Caco-2 (cell line): ENCODE results near the gene PHKG2. TPM values are rescaled to one million over a fixed set of nuclear protein-coding genes. Genes with fewer than 3 reads are reported as not detected.

Source experiments
- BruUV-seq: library from RNA; stranded (reverse); fragments of 400-500 nt; replicated peaks from 2 replicates; lab custom pipeline; 2021; lab: Mats Ljungman, UMichigan
- CTCF ChIA-PET: fragments of 300-600 bp; sonication (Branson Sonifier 250); formaldehyde crosslinking; loops from one replicate; lab custom pipeline; 2022; ENCODE audit warnings: antibody characterized with exemption; lab: Charles Lee
- POLR2A ChIA-PET: fragments of 300-600 bp; sonication (Branson Sonifier 250); formaldehyde crosslinking; loops from one replicate; lab custom pipeline; 2022; ENCODE audit warnings: antibody characterized with exemption; lab: Charles Lee
- DNase-seq, 2 experiments: peaks; one replicate each; pipeline versions ENCODE4 v3.0.0 to v3.0.0-alpha.2; 2020 to 2022
- H3K27me3 ChIP-seq: replicated peaks from 2 replicates; pipeline ENCODE4 v1.6.0; 2011; ENCODE audit warnings: low read length; ENCODE audit not compliant: control insufficient read depth, insufficient read depth
- H3K36me3 ChIP-seq: 2 replicates; pipeline ENCODE4 v1.5.1; 2011; ENCODE audit warnings: low read length; ENCODE audit not compliant: control insufficient read depth, insufficient read depth
- H3K4me1 ChIP-seq: fragments of 250-450 bp; sonication (Bioruptor Pico); 2 replicates; pipeline ENCODE4 v1.5.1; 2020; ENCODE audit warnings: mild to moderate bottlenecking
- H3K4me3 ChIP-seq: 2 replicates; pipeline ENCODE4 v1.5.1; 2011; ENCODE audit warnings: low read depth, mild to moderate bottlenecking, control low read depth, low read length
- H3K9me3 ChIP-seq: fragments of 250-450 bp; sonication (Bioruptor Pico); 2 replicates; pipeline ENCODE4 v1.5.1; 2020; ENCODE audit warnings: mild to moderate bottlenecking, moderate library complexity
- H3K27ac Mint-ChIP-seq: one replicate; pipeline ENCODE4 v1.8.0; 2022; ENCODE audit warnings: mixed read lengths; ENCODE audit not compliant: unreplicated experiment
- H3K27me3 Mint-ChIP-seq: one replicate; pipeline ENCODE4 v1.8.0; 2022; ENCODE audit warnings: mixed read lengths; ENCODE audit not compliant: insufficient read depth, unreplicated experiment
- H3K36me3 Mint-ChIP-seq: one replicate; pipeline ENCODE4 v1.8.0; 2022; ENCODE audit warnings: mild to moderate bottlenecking, mixed read lengths; ENCODE audit not compliant: insufficient read depth, unreplicated experiment
- H3K4me1 Mint-ChIP-seq: one replicate; pipeline ENCODE4 v1.8.0; 2022; ENCODE audit warnings: low read depth, mixed read lengths; ENCODE audit not compliant: unreplicated experiment
- H3K4me3 Mint-ChIP-seq: one replicate; pipeline ENCODE4 v1.8.0; 2022; ENCODE audit warnings: mild to moderate bottlenecking, moderate library complexity, mixed read lengths; ENCODE audit not compliant: unreplicated experiment
- H3K9me3 Mint-ChIP-seq: one replicate; pipeline ENCODE4 v1.8.0; 2022; ENCODE audit warnings: mixed read lengths; ENCODE audit not compliant: unreplicated experiment
- intact Hi-C: fragments of 100-400 bp; cut with micrococcal nuclease; formaldehyde crosslinking; loops from one replicate; pipeline ENCODE4 v1.10.0; 2022; ENCODE audit not compliant: unreplicated experiment
- total RNA-seq: library from RNA; stranded (reverse); gene quantifications from 2 replicates; pipeline ENCODE4 v1.2.3, GENCODE V29; 2022
- TF ChIP-seq, protein P1 (sequence below), 2 experiments: fragments of 200-600 bp in 1 of 2; IDR thresholded peaks; 1 replicate in 1 of 2; 2 replicates in 1 of 2; pipeline versions ENCODE4 v1.5.1 to v1.8.0; 2011 to 2022; ENCODE audit warnings: antibody characterized with exemption in 1 of 2, control low read depth in 1 of 2, inconsistent platforms in 1 of 2, low read depth in 1 of 2, low read length in 1 of 2, mild to moderate bottlenecking in 1 of 2, moderate library complexity in 1 of 2; ENCODE audit not compliant: insufficient read depth in 1 of 2, severe bottlenecking in 1 of 2, unreplicated experiment in 1 of 2

PHKG2 gene
- total RNA-seq, 1 experiment from 2014 or later: 48.6 TPM

DNA sequence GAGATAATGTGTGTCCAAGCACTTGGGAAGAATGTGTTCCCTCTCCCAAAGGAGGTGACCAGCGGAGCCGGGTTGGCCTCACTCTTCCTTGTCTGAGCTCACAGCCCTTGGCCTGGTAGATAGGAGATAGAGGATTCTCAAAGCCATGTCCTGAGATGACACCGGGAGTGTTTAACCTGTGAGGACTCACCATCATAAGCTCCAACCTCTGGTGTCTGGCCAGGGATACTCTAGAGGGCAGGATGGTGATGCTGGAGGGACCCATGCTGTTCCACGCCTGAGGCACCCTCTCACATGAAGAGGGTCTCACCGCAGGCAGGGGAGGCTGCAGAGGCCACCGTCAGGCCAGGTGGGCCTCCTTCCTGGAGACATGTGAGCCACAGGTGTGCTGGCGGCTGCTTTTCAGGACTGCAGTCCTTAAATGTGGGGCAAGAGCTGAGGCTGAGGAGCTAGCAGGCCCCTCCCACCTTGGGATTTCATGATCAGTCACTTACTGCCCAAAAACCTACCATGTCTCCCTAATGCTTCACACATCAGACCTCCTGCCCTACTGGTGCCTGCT is 45.4 kb downstream of the PHKG2 start:
- no TSS peak for BruUV-seq
- Histone ChIP-seq H3K27me3 (no peaks in the 10 kb centered on the region), H3K4me3 (no peak overlapping the region), H3K36me3 (no peaks in the 10 kb centered on the region), H3K4me1 (0 out of 2 replicates have a peak, but pooled peaks cover under 1% of the 10 kb centered on the region), H3K9me3 (no peaks in the 10 kb centered on the region)
- no peaks in the 10 kb centered on the region for H3K4me1 Mint-ChIP-seq
- TF ChIP-seq, protein P1, sequence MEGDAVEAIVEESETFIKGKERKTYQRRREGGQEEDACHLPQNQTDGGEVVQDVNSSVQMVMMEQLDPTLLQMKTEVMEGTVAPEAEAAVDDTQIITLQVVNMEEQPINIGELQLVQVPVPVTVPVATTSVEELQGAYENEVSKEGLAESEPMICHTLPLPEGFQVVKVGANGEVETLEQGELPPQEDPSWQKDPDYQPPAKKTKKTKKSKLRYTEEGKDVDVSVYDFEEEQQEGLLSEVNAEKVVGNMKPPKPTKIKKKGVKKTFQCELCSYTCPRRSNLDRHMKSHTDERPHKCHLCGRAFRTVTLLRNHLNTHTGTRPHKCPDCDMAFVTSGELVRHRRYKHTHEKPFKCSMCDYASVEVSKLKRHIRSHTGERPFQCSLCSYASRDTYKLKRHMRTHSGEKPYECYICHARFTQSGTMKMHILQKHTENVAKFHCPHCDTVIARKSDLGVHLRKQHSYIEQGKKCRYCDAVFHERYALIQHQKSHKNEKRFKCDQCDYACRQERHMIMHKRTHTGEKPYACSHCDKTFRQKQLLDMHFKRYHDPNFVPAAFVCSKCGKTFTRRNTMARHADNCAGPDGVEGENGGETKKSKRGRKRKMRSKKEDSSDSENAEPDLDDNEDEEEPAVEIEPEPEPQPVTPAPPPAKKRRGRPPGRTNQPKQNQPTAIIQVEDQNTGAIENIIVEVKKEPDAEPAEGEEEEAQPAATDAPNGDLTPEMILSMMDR (IDR thresholded peaks at IDR 0.05; ENCODE audit: insufficient read depth in 1 of 2, low read depth in 1 of 2, low read length in 1 of 2, severe bottlenecking in 1 of 2, unreplicated experiment in 1 of 2): no peak
- intact Hi-C loops: no loop called here
- no peaks in the 10 kb centered on the region for H3K9me3 Mint-ChIP-seq
- POLR2A ChIA-PET: interaction anchor here (0.7 kb wide), 1 partner anchor 10 kb away, joined by 3 read pairs; no protein-coding TSS in a partner anchor
- no peak overlapping the region for H3K4me3 Mint-ChIP-seq
- H3K27ac Mint-ChIP-seq: no peak overlapping the region
- CTCF ChIA-PET: interaction anchor here (0.6 to 1.3 kb wide), 2 partner anchors 64 to 115 kb away, joined by 3 to 5 read pairs; no protein-coding TSS in a partner anchor
- DNase-seq: no peak
- H3K27me3 Mint-ChIP-seq: no peaks in the 10 kb centered on the region
- no peaks in the 10 kb centered on the region for H3K36me3 Mint-ChIP-seq

DNA sequence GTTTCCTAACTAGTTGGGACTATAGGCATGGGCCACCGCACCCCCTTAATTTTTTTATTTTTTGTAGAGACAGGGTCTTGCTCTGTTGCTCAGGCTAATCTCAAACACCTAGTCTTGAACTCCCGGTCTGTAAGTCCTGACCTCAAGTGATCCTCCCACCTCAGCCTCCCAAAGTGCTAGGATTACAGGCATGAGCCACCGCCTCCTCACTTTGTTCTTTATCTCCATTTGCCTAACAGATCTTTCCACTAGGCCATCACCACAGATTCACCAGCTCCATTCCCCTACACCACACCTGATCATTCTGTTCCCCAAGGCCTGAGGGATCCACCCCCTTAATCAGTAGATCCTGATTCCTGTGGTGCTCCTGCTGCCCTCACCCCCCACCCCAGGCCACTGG is 46.4 kb downstream of the PHKG2 start:
- ChIA-PET CTCF (interaction anchor here (1.3 kb wide), 1 partner anchor 65 kb away, joined by 3 read pairs; no protein-coding TSS in a partner anchor), POLR2A (interaction anchor here (0.6 kb wide), 1 partner anchor 23 kb away, joined by 3 read pairs; no protein-coding TSS in a partner anchor)
- no peak overlapping the region for H3K27ac Mint-ChIP-seq
- no peaks in the 10 kb centered on the region for H3K4me1 Mint-ChIP-seq
- H3K36me3 ChIP-seq: no peaks in the 10 kb centered on the region
- H3K4me3 Mint-ChIP-seq: no peak overlapping the region
- no TSS peak for BruUV-seq
- H3K4me3 ChIP-seq: no peak overlapping the region
- TF ChIP-seq, protein P1 (IDR thresholded peaks at IDR 0.05; ENCODE audit: insufficient read depth in 1 of 2, low read depth in 1 of 2, low read length in 1 of 2, severe bottlenecking in 1 of 2, unreplicated experiment in 1 of 2): no peak
- no peaks in the 10 kb centered on the region for H3K9me3 Mint-ChIP-seq
- no peaks in the 10 kb centered on the region for H3K27me3 Mint-ChIP-seq
- no peaks in the 10 kb centered on the region for H3K27me3 ChIP-seq
- no peaks in the 10 kb centered on the region for H3K4me1 ChIP-seq
- no peaks in the 10 kb centered on the region for H3K36me3 Mint-ChIP-seq
- intact Hi-C loops: no loop called here
- no peaks in the 10 kb centered on the region for H3K9me3 ChIP-seq
- no peak for DNase-seq

GRCh38 chr16:30797670-30798309 is 49.6 kb downstream of the PHKG2 start:
- no peak overlapping the region for H3K4me3 Mint-ChIP-seq
- H3K36me3 Mint-ChIP-seq: no peaks in the 10 kb centered on the region
- H3K4me1 Mint-ChIP-seq: no peaks in the 10 kb centered on the region
- no peaks in the 10 kb centered on the region for H3K36me3 ChIP-seq
- BruUV-seq: no TSS peak
- no peaks in the 10 kb centered on the region for H3K4me1 ChIP-seq
- H3K27me3 ChIP-seq: no peaks in the 10 kb centered on the region
- no peak for DNase-seq
- ChIA-PET CTCF (interaction anchor here (0.6 kb wide), 1 partner anchor 63 kb away, joined by 3 read pairs; no protein-coding TSS in a partner anchor), POLR2A (interaction anchor here (0.7 kb wide), 1 partner anchor 57 kb away, joined by 3 read pairs; no protein-coding TSS in a partner anchor)
- no peak overlapping the region for H3K4me3 ChIP-seq
- H3K9me3 Mint-ChIP-seq: no peaks in the 10 kb centered on the region
- no peak overlapping the region for H3K27ac Mint-ChIP-seq
- intact Hi-C loops: no loop called here
- H3K27me3 Mint-ChIP-seq: no peaks in the 10 kb centered on the region
- TF ChIP-seq, protein P1 (IDR thresholded peaks at IDR 0.05; ENCODE audit: insufficient read depth in 1 of 2, low read depth in 1 of 2, low read length in 1 of 2, severe bottlenecking in 1 of 2, unreplicated experiment in 1 of 2): peak in 1 of 2 experiments; percentile 16
- H3K9me3 ChIP-seq: no peaks in the 10 kb centered on the region

Other genes starting within 250 kb of the PHKG2 start
- 30.3 and 30.6 TPM in 2 replicates for gene ZNF768, start 221.9 kb upstream of the PHKG2 start, total RNA-seq
- gene ZNF747, start 213.6 kb upstream of the PHKG2 start, total RNA-seq: 6.9 and 8.1 TPM in 2 replicates
- gene ZNF764, start 190.1 kb upstream of the PHKG2 start, total RNA-seq: 8.5 and 10.9 TPM in 2 replicates
- gene ZNF688, start 176.7 kb upstream of the PHKG2 start, total RNA-seq: 6.2 and 10.0 TPM in 2 replicates
- 13.5 and 13.6 TPM in 2 replicates for gene ZNF785, start 162.7 kb upstream of the PHKG2 start, total RNA-seq
- gene ZNF689, start 138.0 kb upstream of the PHKG2 start, total RNA-seq: 11.4 and 11.7 TPM in 2 replicates
- 26.3 and 28.2 TPM in 2 replicates for gene PRR14, start 97.5 kb upstream of the PHKG2 start, total RNA-seq
- 46.1 and 47.9 TPM in 2 replicates for gene FBRS, start 90.0 kb upstream of the PHKG2 start, total RNA-seq
- 56.1 and 57.4 TPM in 2 replicates for gene SRCAP, start 49.3 kb upstream of the PHKG2 start, total RNA-seq
- gene CFAP119, start 13.6 kb downstream of the PHKG2 start, total RNA-seq: 4.0 and 4.5 TPM in 2 replicates
- gene RNF40, start 13.9 kb downstream of the PHKG2 start, total RNA-seq: 94.0 and 97.6 TPM in 2 replicates
- 18.9 and 20.6 TPM in 2 replicates for gene ZNF629, start 38.8 kb downstream of the PHKG2 start, total RNA-seq
- 15.1 and 17.7 TPM in 2 replicates for gene BCL7C, start 145.7 kb downstream of the PHKG2 start, total RNA-seq
- gene CTF1, start 148.2 kb downstream of the PHKG2 start, total RNA-seq: 1.8 and 2.4 TPM in 2 replicates
- gene FBXL19, start 175.1 kb downstream of the PHKG2 start, total RNA-seq: 20.2 and 23.4 TPM in 2 replicates
- gene ORAI3, start 200.6 kb downstream of the PHKG2 start, total RNA-seq: 4.7 TPM in 2 replicates
- 21.5 and 26.3 TPM in 2 replicates for gene SETD1A, start 209.3 kb downstream of the PHKG2 start, total RNA-seq
- 1.3 and 2.4 TPM in 2 replicates for gene HSD3B7, start 236.8 kb downstream of the PHKG2 start, total RNA-seq